IgD-negative memory B cell (primary cell): ENCODE results near the gene NCKIPSD. TPM values are rescaled to one million over a fixed set of nuclear protein-coding genes. Genes with fewer than 3 reads are reported as not detected.

Experiments used
- H3K27ac Mint-ChIP-seq, 3 donors: one replicate each; pipeline ENCODE4 v1.8.0; 2020 to 2022; ENCODE audit warnings: mild to moderate bottlenecking in 3 of 3, mixed read lengths in 3 of 3, moderate library complexity in 1 of 3
- H3K27me3 Mint-ChIP-seq: one replicate; pipeline ENCODE4 v1.8.0; 2021; ENCODE audit warnings: mixed read lengths
- H3K36me3 Mint-ChIP-seq: one replicate; pipeline ENCODE4 v1.8.0; 2020; ENCODE audit warnings: mild to moderate bottlenecking, mixed read lengths
- H3K4me1 Mint-ChIP-seq, 3 donors: one replicate each; pipeline ENCODE4 v1.8.0; 2020 to 2022; ENCODE audit warnings: mixed read lengths in 3 of 3, mild to moderate bottlenecking in 1 of 3
- H3K4me3 Mint-ChIP-seq, 4 donors: one replicate each; pipeline ENCODE4 v1.8.0; 2020 to 2022; ENCODE audit warnings: mild to moderate bottlenecking in 4 of 4, mixed read lengths in 4 of 4, moderate library complexity in 3 of 4
- H3K9me3 Mint-ChIP-seq, 3 donors: one replicate each; pipeline ENCODE4 v1.8.0; 2020 to 2021; ENCODE audit warnings: mixed read lengths in 3 of 3, mild to moderate bottlenecking in 1 of 3
- polyA plus RNA-seq: library from polyadenylated mRNA; unstranded; fragments of 300-500 nt; fragmentation: Illumina TruSeq; gene quantifications from one replicate; pipeline ENCODE4 v1.2.3, GENCODE V29; 2021

NCKIPSD gene
- polyA plus RNA-seq, 1 donor from 2014 or later: 17.2 TPM

- Mint-ChIP-seq H3K27ac (peak overlapping the region in 1 of 3 donors; percentile 19), H3K36me3 (peaks cover 3% of the 10 kb centered on the region), H3K4me1 (peaks cover 0 to 4% (median 3%) of the 10 kb centered on the region in 3 donors), H3K27me3 (no peaks in the 10 kb centered on the region), H3K9me3 (no peaks in the 10 kb centered on the region), H3K4me3 (peak overlapping the region; percentile 62 to 85 (median 76))
Observed at GRCh38 chr3:48655063-48655462, 30.7 kb downstream of the NCKIPSD start.

GRCh38 chr3:48652923-48653715 is 32.6 kb downstream of the NCKIPSD start:
- Mint-ChIP-seq H3K27me3 (no peaks in the 10 kb centered on the region), H3K27ac (peak overlapping the region in 1 of 3 donors; percentile 27), H3K4me3 (peak overlapping the region in 3 of 4 donors; percentile 70 to 89 (median 71)), H3K36me3 (peaks cover 3% of the 10 kb centered on the region), H3K9me3 (no peaks in the 10 kb centered on the region), H3K4me1 (peaks cover 0 to 4% (median 3%) of the 10 kb centered on the region in 3 donors)

- peaks cover 0 to 4% (median 3%) of the 10 kb centered on the region in 3 donors for H3K4me1 Mint-ChIP-seq
- no peaks in the 10 kb centered on the region for H3K9me3 Mint-ChIP-seq
Observed at GRCh38 chr3:48651771-48652170, 33.9 kb downstream of the NCKIPSD start.

GRCh38 chr3:48650723-48651122 is 35.0 kb downstream of the NCKIPSD start:
- Mint-ChIP-seq H3K27ac (no peak overlapping the region), H3K36me3 (peaks cover 3% of the 10 kb centered on the region), H3K4me3 (peak overlapping the region in 1 of 4 donors; percentile 48), H3K4me1 (peaks cover 0 to 4% (median 3%) of the 10 kb centered on the region in 3 donors), H3K27me3 (no peaks in the 10 kb centered on the region), H3K9me3 (no peaks in the 10 kb centered on the region)

More at GRCh38 chr3:48651771-48652170, 33.9 kb downstream of the NCKIPSD start:
- Mint-ChIP-seq H3K36me3 (peaks cover 3% of the 10 kb centered on the region), H3K27me3 (no peaks in the 10 kb centered on the region), H3K27ac (no peak overlapping the region), H3K4me3 (no peak overlapping the region)

GRCh38 chr3:48648188-48648850 is 37.4 kb downstream of the NCKIPSD start:
- no peak overlapping the region for H3K4me3 Mint-ChIP-seq
- H3K9me3 Mint-ChIP-seq: no peaks in the 10 kb centered on the region
- H3K4me1 Mint-ChIP-seq: peaks cover 0 to 2% (median 0%) of the 10 kb centered on the region in 3 donors
- no peaks in the 10 kb centered on the region for H3K27me3 Mint-ChIP-seq
- no peak overlapping the region for H3K27ac Mint-ChIP-seq
- peaks cover 2% of the 10 kb centered on the region for H3K36me3 Mint-ChIP-seq

- H3K36me3 Mint-ChIP-seq: no peaks in the 10 kb centered on the region
- no peaks in the 10 kb centered on the region for H3K27me3 Mint-ChIP-seq
- peaks cover 0 to 2% (median 0%) of the 10 kb centered on the region in 3 donors for H3K4me1 Mint-ChIP-seq
- H3K4me3 Mint-ChIP-seq: no peak overlapping the region
- no peak overlapping the region for H3K27ac Mint-ChIP-seq
- no peaks in the 10 kb centered on the region for H3K9me3 Mint-ChIP-seq
Observed at GRCh38 chr3:48647714-48648113, 38.0 kb downstream of the NCKIPSD start.

- Mint-ChIP-seq H3K4me3 (no peak overlapping the region), H3K4me1 (no peaks in the 10 kb centered on the region), H3K27ac (no peak overlapping the region), H3K27me3 (peaks cover 2% of the 10 kb centered on the region), H3K9me3 (no peaks in the 10 kb centered on the region), H3K36me3 (no peaks in the 10 kb centered on the region)
Observed at GRCh38 chr3:48644898-48645760, 40.6 kb downstream of the NCKIPSD start.

GRCh38 chr3:48642605-48643004 is 43.1 kb downstream of the NCKIPSD start:
- Mint-ChIP-seq H3K4me1 (no peaks in the 10 kb centered on the region), H3K36me3 (no peaks in the 10 kb centered on the region), H3K4me3 (no peak overlapping the region), H3K9me3 (no peaks in the 10 kb centered on the region), H3K27me3 (peaks cover 2% of the 10 kb centered on the region), H3K27ac (no peak overlapping the region)

- no peaks in the 10 kb centered on the region for H3K9me3 Mint-ChIP-seq
- H3K27ac Mint-ChIP-seq: no peak overlapping the region
- no peak overlapping the region for H3K4me3 Mint-ChIP-seq
- no peaks in the 10 kb centered on the region for H3K36me3 Mint-ChIP-seq
- no peaks in the 10 kb centered on the region for H3K4me1 Mint-ChIP-seq
- H3K27me3 Mint-ChIP-seq: peaks cover 2% of the 10 kb centered on the region
Observed at GRCh38 chr3:48641396-48641795, 44.3 kb downstream of the NCKIPSD start.

GRCh38 chr3:48639944-48640606 is 45.6 kb downstream of the NCKIPSD start:
- Mint-ChIP-seq H3K27ac (no peak overlapping the region), H3K4me3 (no peak overlapping the region), H3K4me1 (peaks cover 0 to 5% (median 0%) of the 10 kb centered on the region in 3 donors), H3K27me3 (peaks cover 2% of the 10 kb centered on the region), H3K9me3 (no peaks in the 10 kb centered on the region), H3K36me3 (no peaks in the 10 kb centered on the region)

GRCh38 chr3:48637305-48637704 is 48.4 kb downstream of the NCKIPSD start:
- no peaks in the 10 kb centered on the region for H3K36me3 Mint-ChIP-seq
- peaks cover 2% of the 10 kb centered on the region for H3K27me3 Mint-ChIP-seq
- H3K9me3 Mint-ChIP-seq: no peaks in the 10 kb centered on the region
- H3K4me1 Mint-ChIP-seq: peaks cover 2 to 6% (median 6%) of the 10 kb centered on the region in 3 donors
- H3K27ac Mint-ChIP-seq: peak overlapping the region in 1 of 3 donors; percentile 35
- peak overlapping the region in 3 of 4 donors; percentile 30 to 71 (median 68) for H3K4me3 Mint-ChIP-seq

- no peaks in the 10 kb centered on the region for H3K36me3 Mint-ChIP-seq
- H3K27ac Mint-ChIP-seq: no peak overlapping the region
- peaks cover 2 to 6% (median 6%) of the 10 kb centered on the region in 3 donors for H3K4me1 Mint-ChIP-seq
- no peaks in the 10 kb centered on the region for H3K9me3 Mint-ChIP-seq
- peak overlapping the region; percentile 89 to 97 (median 94) for H3K4me3 Mint-ChIP-seq
- no peaks in the 10 kb centered on the region for H3K27me3 Mint-ChIP-seq
Observed at GRCh38 chr3:48636149-48636655, 49.5 kb downstream of the NCKIPSD start.

GRCh38 chr3:48635222-48636021 is 50.3 kb downstream of the NCKIPSD start, which contains the start of gene SLC26A6:
Gene SLC26A6, minus strand, starts transcription at chr3:48635461. Its CDS starts 68 bp downstream, at chr3:48635393.
- H3K27me3 Mint-ChIP-seq: no peaks in the 10 kb centered on the region
- peak within 1 kb of the TSS; percentile 89 to 97 (median 94) for H3K4me3 Mint-ChIP-seq
- no peaks in the 10 kb centered on the region for H3K36me3 Mint-ChIP-seq
- H3K4me1 Mint-ChIP-seq: peaks cover 2 to 6% (median 6%) of the 10 kb centered on the region in 3 donors
- no peaks in the 10 kb centered on the region for H3K9me3 Mint-ChIP-seq
- peak within 1 kb of the TSS in 1 of 3 donors; percentile 71 for H3K27ac Mint-ChIP-seq
